Brain microvascular endothelial cell (primary cell): Measurements from ENCODE around the gene ZDHHC18.

ENCODE experiments used
- DNase-seq: peaks from one replicate; pipeline ENCODE4 v3.0.0-alpha.2; 2020
- H3K27ac ChIP-seq: fragments of 250-450 bp; sonication (Bioruptor Pico); 2 replicates; pipeline ENCODE4 v1.5.1; 2020; ENCODE audit warnings: mild to moderate bottlenecking, moderate library complexity
- H3K27me3 ChIP-seq: fragments of 250-450 bp; sonication (Bioruptor Pico); replicated peaks from 2 replicates; pipeline ENCODE4 v1.5.1; 2020; ENCODE audit warnings: mild to moderate bottlenecking
- H3K36me3 ChIP-seq: fragments of 250-450 bp; sonication (Bioruptor Pico); replicated peaks from 2 replicates; pipeline ENCODE4 v1.5.1; 2020; ENCODE audit warnings: mild to moderate bottlenecking
- H3K4me3 ChIP-seq: 2 replicates; pipeline ENCODE4 v1.5.1; 2011; ENCODE audit warnings: low read depth, mild to moderate bottlenecking, control low read depth, low read length, moderate library complexity
- in situ Hi-C: cut with HindIII; loops from 2 replicates; pipeline ENCODE4 v1.10.0; 2017; ENCODE audit warnings: low sequenced_read_pairs, low pct_ligation_motif_present
- TF ChIP-seq, protein P1 (sequence below): IDR thresholded peaks from 2 replicates; pipeline ENCODE4 v1.5.1; 2011; ENCODE audit warnings: low read depth, mild to moderate bottlenecking, moderate library complexity, low read length, control low read depth, inconsistent platforms; ENCODE audit errors: missing control alignments

ZDHHC18 gene

DNA sequence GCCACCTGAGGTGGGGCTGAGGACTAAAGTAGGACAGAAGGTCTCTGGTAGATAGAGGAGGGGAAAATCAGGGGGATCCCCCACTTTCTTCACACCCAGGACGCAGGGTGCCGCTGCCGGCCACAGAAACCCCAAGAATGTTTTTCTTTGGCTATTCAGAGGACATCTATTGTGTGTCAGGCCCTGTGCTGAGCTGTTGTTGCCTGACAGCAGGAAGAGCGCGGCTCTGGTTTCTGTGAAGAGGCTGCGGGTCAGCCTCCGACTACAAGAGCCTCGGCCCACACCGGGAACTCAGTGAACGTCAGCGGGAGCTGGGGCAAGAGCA lies 39.1 kb upstream of the ZDHHC18 start:
- Histone ChIP-seq H3K4me3 (peak overlapping the region; percentile 75), H3K27ac (peak overlapping the region; percentile 96), H3K27me3 (no peaks in the 10 kb centered on the region), H3K36me3 (peaks cover 5% of the 10 kb centered on the region)
- DNase-seq: peak; percentile 74
- TF ChIP-seq, protein P1, sequence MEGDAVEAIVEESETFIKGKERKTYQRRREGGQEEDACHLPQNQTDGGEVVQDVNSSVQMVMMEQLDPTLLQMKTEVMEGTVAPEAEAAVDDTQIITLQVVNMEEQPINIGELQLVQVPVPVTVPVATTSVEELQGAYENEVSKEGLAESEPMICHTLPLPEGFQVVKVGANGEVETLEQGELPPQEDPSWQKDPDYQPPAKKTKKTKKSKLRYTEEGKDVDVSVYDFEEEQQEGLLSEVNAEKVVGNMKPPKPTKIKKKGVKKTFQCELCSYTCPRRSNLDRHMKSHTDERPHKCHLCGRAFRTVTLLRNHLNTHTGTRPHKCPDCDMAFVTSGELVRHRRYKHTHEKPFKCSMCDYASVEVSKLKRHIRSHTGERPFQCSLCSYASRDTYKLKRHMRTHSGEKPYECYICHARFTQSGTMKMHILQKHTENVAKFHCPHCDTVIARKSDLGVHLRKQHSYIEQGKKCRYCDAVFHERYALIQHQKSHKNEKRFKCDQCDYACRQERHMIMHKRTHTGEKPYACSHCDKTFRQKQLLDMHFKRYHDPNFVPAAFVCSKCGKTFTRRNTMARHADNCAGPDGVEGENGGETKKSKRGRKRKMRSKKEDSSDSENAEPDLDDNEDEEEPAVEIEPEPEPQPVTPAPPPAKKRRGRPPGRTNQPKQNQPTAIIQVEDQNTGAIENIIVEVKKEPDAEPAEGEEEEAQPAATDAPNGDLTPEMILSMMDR: no peak
- in situ Hi-C loops: no loop called here

DNA sequence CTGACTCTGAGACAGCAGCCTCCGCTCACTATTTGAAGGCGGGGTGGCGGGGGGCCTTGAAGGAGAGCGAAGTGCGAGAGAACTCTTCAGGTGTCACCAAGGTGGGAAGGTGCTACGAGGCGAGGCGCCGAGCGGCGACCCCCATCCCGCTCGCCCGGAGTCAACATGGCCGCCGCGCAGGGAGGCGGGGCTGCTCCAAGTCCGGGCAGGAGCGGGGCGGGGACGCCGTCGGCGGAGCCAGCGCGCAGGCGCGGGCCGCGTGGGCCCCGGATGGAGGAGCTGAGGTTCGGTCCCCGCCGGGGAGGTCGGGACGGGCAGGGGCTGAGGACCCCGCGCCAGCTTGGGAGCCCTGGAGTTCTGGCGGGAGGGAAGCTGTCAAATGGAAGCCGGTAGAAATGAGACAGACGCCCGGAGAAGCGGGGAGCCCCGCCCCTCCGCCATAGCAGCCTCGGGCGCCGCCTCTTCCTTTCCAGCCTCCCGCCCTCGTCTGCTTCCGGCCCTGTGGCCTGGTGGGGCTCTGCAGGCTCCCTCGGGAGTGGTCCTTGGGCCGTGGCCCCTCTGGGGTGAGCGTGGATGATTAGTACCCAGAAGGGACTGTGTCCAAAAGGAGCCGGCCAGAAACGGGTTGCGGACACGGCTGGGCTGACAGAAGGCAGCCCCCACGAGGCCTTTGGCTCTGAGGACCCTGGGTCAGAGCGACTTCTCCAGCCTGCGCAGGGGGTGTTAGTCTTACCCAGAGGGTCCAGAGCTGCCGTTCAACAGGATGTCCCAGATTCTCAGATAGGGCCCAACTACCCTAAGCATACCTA lies 38.6 kb upstream of the ZDHHC18 start, which contains the start of gene PIGV:
TSS of gene PIGV (plus strand) at position 245 of the 809 bp plus-strand sequence. CDS start 2,866 bp downstream, outside the sequence.
- in situ Hi-C loops: no loop called here
- DNase-seq: peak; percentile 59
- TF ChIP-seq, protein P1: peak; percentile 35
- Histone ChIP-seq H3K36me3 (peaks cover 2% of the 10 kb centered on the region), H3K27ac (peak within 1 kb of the TSS; percentile 96), H3K27me3 (no peaks in the 10 kb centered on the region), H3K4me3 (peak within 1 kb of the TSS; percentile 75)

DNA sequence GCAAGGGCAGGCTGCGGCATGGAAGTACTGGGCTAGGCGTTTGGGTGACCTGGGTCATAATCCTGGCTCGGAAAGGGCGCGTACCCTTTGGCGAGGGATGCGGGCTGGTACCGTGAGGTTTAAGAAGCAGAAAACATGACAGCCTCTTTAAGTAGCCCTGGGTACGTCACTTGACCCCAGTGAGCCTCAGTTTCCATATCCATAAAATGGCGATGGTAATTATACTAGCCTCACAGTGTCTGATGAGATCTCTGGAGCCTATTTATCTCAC lies 38.0 kb upstream of the ZDHHC18 start:
- no peak for DNase-seq
- no peaks in the 10 kb centered on the region for H3K27me3 ChIP-seq
- H3K4me3 ChIP-seq: peak overlapping the region; percentile 75
- H3K27ac ChIP-seq: peak overlapping the region; percentile 96
- TF ChIP-seq, protein P1: no peak
- in situ Hi-C loops: no loop called here
- no peaks in the 10 kb centered on the region for H3K36me3 ChIP-seq

DNA sequence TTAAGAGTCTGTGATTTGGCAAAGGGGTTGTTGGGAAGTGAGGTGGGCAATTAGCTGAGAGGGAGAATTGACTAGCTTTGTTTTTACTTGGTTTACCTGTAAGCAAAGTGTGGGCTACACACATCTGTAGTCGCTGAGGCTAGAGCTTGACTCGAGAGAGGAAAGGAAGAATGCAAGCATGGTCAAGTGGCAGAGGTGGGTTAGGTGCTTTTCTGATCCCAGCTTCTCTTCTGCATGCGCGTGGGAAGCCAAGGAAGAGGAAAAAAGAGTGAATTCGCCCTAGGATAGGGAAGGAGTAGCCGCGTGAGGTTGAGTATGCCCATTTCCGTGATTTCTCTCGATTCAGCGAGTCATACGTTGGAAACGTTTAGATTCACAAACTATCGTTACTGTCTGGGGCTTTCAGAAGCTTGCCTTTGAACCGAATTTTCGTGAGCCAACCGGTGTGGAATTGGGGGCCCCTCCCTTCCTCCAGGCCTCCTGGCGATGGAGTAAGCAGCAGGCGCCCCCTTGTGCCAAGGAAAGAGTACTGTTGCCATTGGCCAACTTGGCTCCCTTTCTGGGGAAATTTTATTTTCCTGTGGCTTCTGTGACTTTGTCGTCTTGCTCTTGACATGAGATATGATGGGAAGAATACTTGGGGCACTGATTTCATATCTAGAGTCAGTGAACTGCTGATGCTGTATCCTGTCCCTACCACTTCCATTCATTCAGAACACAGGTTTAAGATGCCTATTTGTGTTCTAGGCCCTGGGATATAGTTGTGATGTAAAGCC lies 37.5 kb upstream of the ZDHHC18 start:
- TF ChIP-seq, protein P1: peak; percentile 95
- Histone ChIP-seq H3K36me3 (peaks cover under 1% of the 10 kb centered on the region), H3K27ac (peak overlapping the region; percentile 96), H3K27me3 (no peaks in the 10 kb centered on the region), H3K4me3 (peak overlapping the region; percentile 75)
- in situ Hi-C loops: no loop called here
- DNase-seq: peak; percentile 74

DNA sequence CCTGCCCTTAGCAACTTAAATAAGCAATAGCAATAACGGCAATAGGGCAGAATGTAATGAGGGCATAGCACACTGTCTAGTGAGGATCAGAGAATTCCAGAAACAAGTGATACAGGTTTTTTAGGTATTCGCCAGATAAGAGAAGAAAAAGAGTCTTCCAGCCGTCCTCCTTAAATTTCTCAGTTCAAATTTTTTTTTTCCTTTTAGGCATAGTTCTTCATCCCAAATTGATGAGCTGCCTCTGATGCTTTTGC lies 36.9 kb upstream of the ZDHHC18 start:
- DNase-seq: no peak
- Histone ChIP-seq H3K4me3 (no peak overlapping the region), H3K27ac (no peak overlapping the region), H3K27me3 (no peaks in the 10 kb centered on the region), H3K36me3 (peaks cover 5% of the 10 kb centered on the region)
- TF ChIP-seq, protein P1: no peak
- in situ Hi-C loops: no loop called here
